ENCODE results near the gene PDE3B. TPM values are rescaled to one million over a fixed set of nuclear protein-coding genes. Genes with fewer than 3 reads are reported as not detected.

Gene PDE3B
- total and polyA plus RNA-seq, 7 donors, result 0.11 to 0.59 (median 0.30) TPM

- no peaks in the 10 kb centered on the region for H3K36me3 ChIP-seq (ENCODE audit: insufficient read depth in 1 of 2, low read depth in 1 of 2)
- no peak overlapping the region for H3K27ac ChIP-seq
- no peaks in the 10 kb centered on the region for H3K27me3 ChIP-seq (ENCODE audit: insufficient read depth in 3 of 3, low read length in 2 of 3)
- intact Hi-C loops (cut with DNase I), result no loop called here
- H3K9me3 ChIP-seq, result no peaks in the 10 kb centered on the region
- WGBS, 3 donors, result 93 to 96% (median 94%) methylated on average over 4 of the region's 4 CpGs
- DNase-seq (no peak), ATAC-seq (no peak)
- no peak for TF ChIP-seq CTCF (IDR thresholded peaks at IDR 0.05)
- H3K4me1 ChIP-seq, result no peaks in the 10 kb centered on the region
- no peak overlapping the region for H3K4me3 ChIP-seq
Measured at GRCh38 chr11:14852571-14853177, 209.1 kb downstream of the PDE3B start.

- DNase-seq (no peak), ATAC-seq (no peak)
- intact Hi-C loops (cut with DNase I), result no loop called here
- no peak overlapping the region for H3K27ac ChIP-seq
- no peak for TF ChIP-seq CTCF (IDR thresholded peaks at IDR 0.05)
- no peak overlapping the region for H3K4me3 ChIP-seq
- no peaks in the 10 kb centered on the region for H3K27me3 ChIP-seq (ENCODE audit: insufficient read depth in 3 of 3, low read length in 2 of 3)
- no peaks in the 10 kb centered on the region for H3K36me3 ChIP-seq (ENCODE audit: insufficient read depth in 1 of 2, low read depth in 1 of 2)
- no peaks in the 10 kb centered on the region for H3K4me1 ChIP-seq
- H3K9me3 ChIP-seq, result no peaks in the 10 kb centered on the region
Measured at GRCh38 chr11:14854057-14854456, 210.5 kb downstream of the PDE3B start.

- TF ChIP-seq CTCF (IDR thresholded peaks at IDR 0.05), result no peak
- H3K4me3 ChIP-seq, result no peak overlapping the region
- intact Hi-C loops (cut with DNase I), result no loop called here
- no peaks in the 10 kb centered on the region for H3K4me1 ChIP-seq
- no peak for DNase-seq
- H3K27ac ChIP-seq, result no peak overlapping the region
- no peaks in the 10 kb centered on the region for H3K36me3 ChIP-seq (ENCODE audit: insufficient read depth in 1 of 2, low read depth in 1 of 2)
- H3K27me3 ChIP-seq (ENCODE audit: insufficient read depth in 3 of 3, low read length in 2 of 3), result no peaks in the 10 kb centered on the region
- 73 to 87% (median 77%) methylated on average over 1 of the region's 1 CpG for WGBS, 3 donors
- H3K9me3 ChIP-seq, result no peaks in the 10 kb centered on the region
- no peak for ATAC-seq
Measured at GRCh38 chr11:14855890-14856289, 212.3 kb downstream of the PDE3B start.

- no peaks in the 10 kb centered on the region for H3K36me3 ChIP-seq (ENCODE audit: insufficient read depth in 1 of 2, low read depth in 1 of 2)
- ATAC-seq (no peak), DNase-seq (no peak)
- H3K27ac ChIP-seq, result no peak overlapping the region
- no peaks in the 10 kb centered on the region for H3K4me1 ChIP-seq
- no peak overlapping the region for H3K4me3 ChIP-seq
- H3K27me3 ChIP-seq (ENCODE audit: insufficient read depth in 3 of 3, low read length in 2 of 3), result no peaks in the 10 kb centered on the region
- no peak for TF ChIP-seq CTCF (IDR thresholded peaks at IDR 0.05)
- no peaks in the 10 kb centered on the region for H3K9me3 ChIP-seq
- intact Hi-C loops (cut with DNase I), result no loop called here
- 86 to 89% (median 89%) methylated on average over 3 of the region's 3 CpGs for WGBS, 3 donors
Measured at GRCh38 chr11:14857621-14858020, 214.0 kb downstream of the PDE3B start.

- Histone ChIP-seq H3K4me1 (no peaks in the 10 kb centered on the region), H3K27ac (no peak overlapping the region), H3K27me3 (ENCODE audit: insufficient read depth in 3 of 3, low read length in 2 of 3) (no peaks in the 10 kb centered on the region), H3K9me3 (no peaks in the 10 kb centered on the region), H3K4me3 (no peak overlapping the region), H3K36me3 (ENCODE audit: insufficient read depth in 1 of 2, low read depth in 1 of 2) (no peaks in the 10 kb centered on the region)
- WGBS, 3 donors, result 71 to 83% (median 81%) methylated on average over 1 of the region's 1 CpG
- intact Hi-C loops (cut with DNase I), result no loop called here
- ATAC-seq (no peak), DNase-seq (no peak)
- no peak for TF ChIP-seq CTCF (IDR thresholded peaks at IDR 0.05)
Measured at GRCh38 chr11:14858404-14858803, 214.8 kb downstream of the PDE3B start.

Measured in psoas muscle (tissue), 8 donors.